GM12801 (cell line): ENCODE data around the gene PLEKHA1.

ENCODE experiments used
- TF ChIP-seq, protein P1 (sequence below): IDR thresholded peaks from one replicate; pipeline ENCODE4 v1.5.1; 2011; ENCODE audit warnings: control low read depth; ENCODE audit not compliant: insufficient read length; ENCODE audit errors: extremely low read depth

The PLEKHA1 gene

DNA sequence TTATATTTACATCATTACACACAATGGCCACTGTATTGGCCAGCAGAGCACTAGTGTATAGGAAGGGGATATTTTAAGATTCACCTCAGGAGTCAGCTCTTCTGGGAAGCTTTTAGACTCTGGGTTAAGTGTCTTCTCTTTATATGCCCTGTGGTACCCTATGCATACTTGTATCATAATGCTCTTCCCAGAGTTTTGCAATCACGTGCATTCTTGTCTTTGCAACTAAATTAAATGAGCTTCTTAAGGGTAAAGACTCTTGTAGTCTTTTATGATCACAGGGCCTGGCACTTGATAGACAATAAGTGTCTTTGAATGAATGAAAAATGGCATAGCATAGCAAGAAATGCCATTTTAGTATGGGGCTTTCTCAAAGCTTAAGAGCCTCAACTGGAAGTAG lies 44.5 kb downstream of the PLEKHA1 start:
- TF ChIP-seq, protein P1, sequence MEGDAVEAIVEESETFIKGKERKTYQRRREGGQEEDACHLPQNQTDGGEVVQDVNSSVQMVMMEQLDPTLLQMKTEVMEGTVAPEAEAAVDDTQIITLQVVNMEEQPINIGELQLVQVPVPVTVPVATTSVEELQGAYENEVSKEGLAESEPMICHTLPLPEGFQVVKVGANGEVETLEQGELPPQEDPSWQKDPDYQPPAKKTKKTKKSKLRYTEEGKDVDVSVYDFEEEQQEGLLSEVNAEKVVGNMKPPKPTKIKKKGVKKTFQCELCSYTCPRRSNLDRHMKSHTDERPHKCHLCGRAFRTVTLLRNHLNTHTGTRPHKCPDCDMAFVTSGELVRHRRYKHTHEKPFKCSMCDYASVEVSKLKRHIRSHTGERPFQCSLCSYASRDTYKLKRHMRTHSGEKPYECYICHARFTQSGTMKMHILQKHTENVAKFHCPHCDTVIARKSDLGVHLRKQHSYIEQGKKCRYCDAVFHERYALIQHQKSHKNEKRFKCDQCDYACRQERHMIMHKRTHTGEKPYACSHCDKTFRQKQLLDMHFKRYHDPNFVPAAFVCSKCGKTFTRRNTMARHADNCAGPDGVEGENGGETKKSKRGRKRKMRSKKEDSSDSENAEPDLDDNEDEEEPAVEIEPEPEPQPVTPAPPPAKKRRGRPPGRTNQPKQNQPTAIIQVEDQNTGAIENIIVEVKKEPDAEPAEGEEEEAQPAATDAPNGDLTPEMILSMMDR, result no peak

DNA sequence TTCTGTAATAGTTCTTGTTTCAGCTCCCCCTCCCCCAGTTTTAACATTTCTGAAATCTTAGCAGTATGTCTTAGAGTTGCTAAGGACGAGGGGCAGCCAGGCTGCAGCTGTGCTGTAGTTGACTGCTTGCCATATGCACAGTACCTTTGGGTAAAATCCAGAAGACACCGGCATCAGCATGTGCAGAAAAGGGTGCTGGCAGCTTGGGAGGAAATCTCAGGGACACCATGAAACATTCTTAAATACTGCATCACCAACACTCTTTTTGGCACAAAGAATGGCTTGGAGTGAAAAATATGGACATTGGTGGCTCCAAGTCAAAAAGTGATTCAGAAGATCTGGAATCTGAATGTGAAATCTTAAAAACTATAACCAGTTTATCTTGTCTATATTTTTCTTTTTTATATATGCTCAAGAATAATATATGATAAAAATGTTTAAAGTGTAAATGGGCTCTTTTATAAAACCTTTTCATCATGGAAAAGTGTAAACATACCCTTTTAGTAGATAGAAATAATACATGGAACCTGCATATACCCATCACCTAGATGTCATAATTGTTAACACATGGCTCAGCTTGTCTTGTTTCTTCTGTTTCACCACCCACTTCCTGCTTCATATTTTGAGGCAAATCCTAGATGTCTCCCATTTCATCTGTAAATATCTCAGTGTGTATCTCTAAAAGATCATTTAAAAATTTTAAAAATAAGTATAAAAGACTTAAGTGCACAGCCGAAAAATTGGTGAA lies 45.5 kb downstream of the PLEKHA1 start:
- TF ChIP-seq, protein P1, result no peak

DNA sequence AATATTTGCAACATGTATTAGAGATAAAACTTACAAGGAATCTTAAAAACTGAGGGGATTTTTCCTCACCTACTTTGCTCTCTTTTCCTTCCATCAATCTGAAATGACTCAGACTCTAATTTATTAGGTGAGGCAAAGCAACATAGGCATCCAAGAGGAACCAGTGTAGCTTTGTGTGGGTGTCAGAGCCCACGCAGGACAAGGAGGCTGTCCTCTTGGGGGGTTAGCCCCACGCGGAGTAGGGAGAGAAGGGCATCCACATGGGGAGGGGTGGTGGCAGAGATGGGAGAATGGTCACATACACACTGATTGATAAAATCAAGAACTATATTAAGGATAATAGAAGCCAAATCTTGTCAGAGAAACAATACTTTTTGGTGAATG lies 46.1 kb downstream of the PLEKHA1 start:
- TF ChIP-seq, protein P1, result no peak

DNA sequence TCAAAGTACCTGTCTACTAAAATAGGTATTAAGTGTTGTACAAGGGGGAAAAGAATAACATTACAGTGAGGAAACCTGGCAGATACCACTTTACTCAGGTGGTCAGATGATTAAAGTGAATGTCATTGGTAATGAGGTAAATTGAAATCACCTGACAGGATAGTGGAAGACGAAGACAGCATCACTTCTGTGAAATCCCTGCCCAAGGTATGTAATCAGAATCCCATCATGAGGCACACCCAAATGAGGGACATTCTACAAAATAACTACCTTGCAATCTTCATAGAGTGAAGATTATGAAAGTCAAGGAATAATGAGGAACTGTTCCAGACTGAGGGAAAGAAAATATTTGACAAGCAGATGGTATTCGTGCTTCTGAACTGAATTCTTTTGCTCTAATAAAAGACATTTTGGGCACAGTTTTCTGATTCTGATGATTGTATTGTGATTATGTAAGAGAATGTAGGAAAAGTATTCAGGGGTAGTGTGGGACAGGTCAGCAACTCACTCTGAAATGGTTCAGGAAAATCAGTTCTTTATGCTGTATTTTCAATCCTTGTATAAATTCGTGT lies 46.6 kb downstream of the PLEKHA1 start:
- TF ChIP-seq, protein P1, result no peak

DNA sequence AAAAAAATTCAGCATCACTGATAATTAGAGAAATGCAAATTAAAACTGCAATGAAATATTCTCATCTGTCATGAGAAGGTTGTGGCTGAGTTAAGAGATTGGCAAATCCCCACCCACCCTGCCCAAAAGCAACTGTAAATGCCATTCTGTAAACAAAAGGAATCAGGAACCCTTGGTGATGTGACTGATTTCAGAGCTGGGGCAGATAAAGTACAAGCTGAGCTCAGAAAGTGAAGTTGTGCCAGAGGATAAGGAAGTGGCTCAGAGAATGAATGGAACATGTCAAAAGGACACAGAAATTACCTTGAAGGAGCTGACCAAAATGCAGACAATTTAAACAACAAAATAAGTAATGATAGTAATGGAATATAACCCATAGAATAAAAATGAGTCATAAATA lies 47.2 kb downstream of the PLEKHA1 start:
- TF ChIP-seq, protein P1, result no peak

DNA sequence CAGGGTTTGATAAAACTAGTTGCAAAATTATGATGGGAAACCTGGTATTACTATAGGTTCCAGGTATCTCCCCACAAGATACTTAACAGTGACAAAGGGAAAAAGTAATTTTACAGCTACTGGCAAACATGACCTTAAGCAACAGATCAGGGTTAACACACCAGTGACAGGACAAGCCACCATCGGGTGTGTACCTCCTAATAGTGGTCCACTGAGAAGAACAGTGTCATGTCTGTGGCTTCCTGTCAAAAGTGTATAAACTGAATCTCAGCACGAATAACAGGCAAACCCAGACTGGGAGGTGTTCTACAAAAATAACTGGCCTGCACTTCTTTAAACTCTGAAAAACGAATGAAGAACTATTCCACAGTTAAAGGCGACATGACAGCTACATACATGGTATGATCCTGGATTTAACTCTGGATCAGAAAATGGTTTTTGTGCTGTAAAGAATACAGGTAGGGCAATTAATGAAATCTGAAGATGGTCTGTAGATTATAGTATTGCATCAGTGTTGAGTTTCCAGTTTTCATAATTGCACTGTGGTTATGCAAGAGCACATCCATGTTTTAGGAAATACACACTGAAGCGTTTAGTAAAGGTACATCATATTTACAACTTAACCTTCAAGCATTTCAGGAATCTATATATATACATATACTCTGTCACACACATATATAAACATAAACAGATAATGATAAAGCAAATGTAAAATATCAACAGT lies 47.9 kb downstream of the PLEKHA1 start:
- TF ChIP-seq, protein P1, result no peak

DNA sequence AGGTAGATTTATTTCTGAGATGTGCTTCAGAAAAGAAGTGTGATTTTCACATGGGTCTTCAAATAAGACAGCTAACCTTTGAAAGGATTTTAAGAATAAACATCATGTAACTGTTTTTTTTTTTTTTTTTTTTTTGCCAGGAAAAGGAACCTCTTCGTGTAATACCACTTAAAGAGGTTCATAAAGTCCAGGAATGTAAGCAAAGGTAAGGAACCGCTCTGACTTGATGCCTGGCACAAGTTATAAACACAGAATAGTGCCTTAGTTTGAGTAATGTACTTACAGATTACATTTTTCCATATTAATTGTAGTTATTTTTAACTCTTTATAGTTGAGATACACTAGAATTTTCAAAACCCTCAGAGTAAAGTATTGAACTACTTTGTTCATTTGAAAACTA lies 49.6 kb downstream of the PLEKHA1 start:
- TF ChIP-seq, protein P1, result no peak
